GM23338 (cell line): ENCODE measurements around the gene CCL4L2. TPM values are rescaled to one million over a fixed set of nuclear protein-coding genes. Genes with fewer than 3 reads are reported as not detected.

Experiments used
- ATAC-seq: fragments of 200-7000 bp; cut with Tn5 transposase; 3 replicates; pipeline ENCODE4 v1.9.1; 2020
- DNase-seq: peaks from one replicate; pipeline ENCODE4 v3.0.0-alpha.2; 2015; ENCODE audit warnings: low spot score
- H2AFZ ChIP-seq: fragments of 200-600 bp; sonication (generic); 2 replicates; pipeline ENCODE4 v1.8.0; 2016; ENCODE audit warnings: antibody characterized with exemption, mild to moderate bottlenecking, moderate library complexity
- H3F3A ChIP-seq: fragments of 200-600 bp; sonication (generic); replicated peaks from 2 replicates; pipeline ENCODE4 v1.8.0; 2017; ENCODE audit warnings: antibody characterized with exemption, mixed run types, low read depth
- H3K27ac ChIP-seq: fragments of 200-600 bp; sonication (generic); 2 replicates; pipeline ENCODE4 v1.6.1; 2016; ENCODE audit warnings: low read depth
- H3K27me3 ChIP-seq: fragments of 200-600 bp; sonication (generic); 2 replicates; pipeline ENCODE4 v1.8.0; 2016; ENCODE audit warnings: mild to moderate bottlenecking, mixed run types, moderate library complexity; ENCODE audit not compliant: insufficient read depth
- H3K36me3 ChIP-seq: fragments of 200-600 bp; sonication (generic); 2 replicates; pipeline ENCODE4 v1.8.0; 2016; ENCODE audit warnings: mild to moderate bottlenecking; ENCODE audit not compliant: insufficient read depth
- H3K4me1 ChIP-seq: fragments of 200-600 bp; sonication (generic); 2 replicates; pipeline ENCODE4 v1.8.0; 2016; ENCODE audit warnings: mild to moderate bottlenecking, moderate library complexity; ENCODE audit not compliant: insufficient read depth
- H3K4me2 ChIP-seq: fragments of 200-600 bp; sonication (generic); 2 replicates; pipeline ENCODE4 v1.7.1; 2017; ENCODE audit warnings: mixed run types
- H3K4me3 ChIP-seq: fragments of 200-600 bp; sonication (generic); 2 replicates; pipeline ENCODE4 v1.6.1; 2016; ENCODE audit warnings: mixed run types
- H3K79me2 ChIP-seq: fragments of 200-600 bp; sonication (generic); replicated peaks from 2 replicates; pipeline ENCODE4 v1.8.0; 2017; ENCODE audit warnings: mild to moderate bottlenecking; ENCODE audit not compliant: insufficient read depth
- H3K9me2 ChIP-seq: fragments of 200-600 bp; sonication (generic); 2 replicates; pipeline ENCODE4 v1.8.0; 2017; ENCODE audit not compliant: insufficient read depth
- H4K20me1 ChIP-seq: fragments of 200-600 bp; sonication (generic); replicated peaks from 2 replicates; pipeline ENCODE4 v1.8.0; 2017; ENCODE audit warnings: mild to moderate bottlenecking; ENCODE audit not compliant: insufficient read depth
- H3K27ac Mint-ChIP-seq: 2 replicates; pipeline ENCODE4 v1.8.0; 2020; ENCODE audit warnings: inconsistent platforms, mild to moderate bottlenecking, moderate library complexity, mixed read lengths
- H3K27me3 Mint-ChIP-seq: 3 replicates; pipeline ENCODE4 v1.8.0; 2022; ENCODE audit warnings: low read depth, mild to moderate bottlenecking, moderate library complexity, mixed read lengths, inconsistent platforms; ENCODE audit not compliant: insufficient read depth, poor library complexity
- H3K36me3 Mint-ChIP-seq: 3 replicates; pipeline ENCODE4 v1.8.0; 2021; ENCODE audit warnings: low read depth, mild to moderate bottlenecking, inconsistent platforms, moderate library complexity, mixed read lengths
- H3K4me1 Mint-ChIP-seq: 3 replicates; pipeline ENCODE4 v1.8.0; 2020; ENCODE audit warnings: mild to moderate bottlenecking, inconsistent platforms, mixed read lengths
- H3K4me3 Mint-ChIP-seq: 3 replicates; pipeline ENCODE4 v1.8.0; 2021; ENCODE audit warnings: moderate library complexity, mild to moderate bottlenecking, inconsistent platforms, mixed read lengths
- H3K9me3 Mint-ChIP-seq: 3 replicates; pipeline ENCODE4 v1.8.0; 2020; ENCODE audit warnings: moderate library complexity, mild to moderate bottlenecking, inconsistent platforms, mixed read lengths
- CREB1 ChIP-seq: fragments of 250-450 bp; sonication (Bioruptor Pico); IDR thresholded peaks from 2 replicates; pipeline ENCODE4 v1.5.0; 2020; ENCODE audit warnings: low read depth, mild to moderate bottlenecking, moderate library complexity
- EZH2 ChIP-seq: fragments of 200-600 bp; sonication (generic); IDR thresholded peaks from one replicate; pipeline ENCODE4 v1.8.0; 2017; ENCODE audit warnings: antibody characterized with exemption, mild to moderate bottlenecking, low read depth; ENCODE audit not compliant: unreplicated experiment
- EZH2phosphoT487 ChIP-seq: fragments of 200-600 bp; sonication (generic); IDR thresholded peaks from one replicate; pipeline ENCODE4 v1.8.1; 2018; ENCODE audit warnings: antibody characterized with exemption; ENCODE audit not compliant: unreplicated experiment
- JUNB ChIP-seq: IDR thresholded peaks from one replicate; pipeline ENCODE4 v1.6.1; 2016; ENCODE audit warnings: antibody characterized with exemption; ENCODE audit not compliant: unreplicated experiment
- NANOG ChIP-seq: IDR thresholded peaks from 2 replicates; pipeline ENCODE4 v1.6.1; 2016; ENCODE audit warnings: antibody characterized with exemption, borderline replicate concordance
- POLR2AphosphoS5 ChIP-seq: IDR thresholded peaks from 2 replicates; pipeline ENCODE4 v1.6.1; 2016; ENCODE audit warnings: antibody characterized with exemption, low read depth
- REST ChIP-seq: IDR thresholded peaks from one replicate; pipeline ENCODE4 v1.6.1; 2018; ENCODE audit warnings: antibody characterized with exemption; ENCODE audit not compliant: unreplicated experiment
- STAT1 ChIP-seq: IDR thresholded peaks from one replicate; pipeline ENCODE4 v1.6.1; 2016; ENCODE audit warnings: antibody characterized with exemption; ENCODE audit not compliant: unreplicated experiment
- ZNF114 ChIP-seq: fragments of 250-450 bp; sonication (Bioruptor Pico); IDR thresholded peaks from 2 replicates; pipeline ENCODE4 v1.5.0; 2020; ENCODE audit warnings: mild to moderate bottlenecking, moderate library complexity
- ZNF331 ChIP-seq: fragments of 250-450 bp; sonication (Bioruptor Pico); IDR thresholded peaks from 2 replicates; pipeline ENCODE4 v1.5.0; 2020; ENCODE audit warnings: low read depth, mild to moderate bottlenecking, moderate library complexity
- ZNF462 ChIP-seq: fragments of 250-450 bp; sonication (Bioruptor Pico); IDR thresholded peaks from 2 replicates; pipeline ENCODE4 v1.5.0; 2020; ENCODE audit warnings: mild to moderate bottlenecking, moderate library complexity
- polyA plus RNA-seq: library from polyadenylated mRNA; unstranded; fragments of >200 nt; fragmentation: Nextera tagmentation; extraction: Ambion mirVana; gene quantifications from 2 replicates; pipeline ENCODE4 v1.2.1, GENCODE V29; 2016
- total RNA-seq: library from RNA; depleted of rRNA; stranded (reverse); fragments of >200 nt; shearing (Covaris generic); gene quantifications from 2 replicates; pipeline ENCODE4 v1.2.3, GENCODE V29; 2014
- TF ChIP-seq, protein P1 (sequence below), 2 experiments: fragments of 200-600 bp in 1 of 2; sonication (generic) in 1 of 2; conservative IDR thresholded peaks; 2 replicates each; pipeline versions ENCODE4 v1.5.1 to v1.6.1; 2016 to 2017; ENCODE audit warnings: antibody characterized with exemption in 2 of 2, low read depth in 2 of 2, mild to moderate bottlenecking in 2 of 2, moderate library complexity in 1 of 2
- TF ChIP-seq, protein P2 (sequence below): IDR thresholded peaks from 2 replicates; pipeline ENCODE4 v1.6.1; 2016; ENCODE audit warnings: antibody characterized with exemption

CCL4L2 gene
- total and polyA plus RNA-seq, 2 experiments from 2014 or later: not detected

- ATAC-seq (no peak), DNase-seq (no peak)
- Histone ChIP-seq H3K27me3 (peaks cover 5% of the 10 kb centered on the region; the same call in 1 of the 2 replicates), H4K20me1 (no peaks in the 10 kb centered on the region), H3K79me2 (no peaks in the 10 kb centered on the region), H3K27ac (no peak overlapping the region), H3F3A (no peaks in the 10 kb centered on the region), H3K9me2 (no peaks in the 10 kb centered on the region), H3K4me2 (no peak overlapping the region), H3K36me3 (no peaks in the 10 kb centered on the region), H3K4me1 (peaks cover 2% of the 10 kb centered on the region), H2AFZ (no peak overlapping the region), H3K4me3 (no peak overlapping the region)
- Mint-ChIP-seq H3K36me3 (no peaks in the 10 kb centered on the region), H3K9me3 (no peaks in the 10 kb centered on the region), H3K4me3 (no peak overlapping the region), H3K27ac (no peak overlapping the region), H3K27me3 (peaks cover 5% of the 10 kb centered on the region), H3K4me1 (peaks cover 18% of the 10 kb centered on the region)
- TF ChIP-seq REST (no peak), ZNF462 (CRISPR knock-in tag) (no peak), NANOG (no peak), POLR2AphosphoS5 (no peak), STAT1 (no peak), EZH2 (no peak), ZNF114 (CRISPR knock-in tag) (no peak), JUNB (no peak), ZNF331 (CRISPR knock-in tag) (no peak), CREB1 (CRISPR knock-in tag) (no peak), EZH2phosphoT487 (no peak)
- TF ChIP-seq, protein P1, sequence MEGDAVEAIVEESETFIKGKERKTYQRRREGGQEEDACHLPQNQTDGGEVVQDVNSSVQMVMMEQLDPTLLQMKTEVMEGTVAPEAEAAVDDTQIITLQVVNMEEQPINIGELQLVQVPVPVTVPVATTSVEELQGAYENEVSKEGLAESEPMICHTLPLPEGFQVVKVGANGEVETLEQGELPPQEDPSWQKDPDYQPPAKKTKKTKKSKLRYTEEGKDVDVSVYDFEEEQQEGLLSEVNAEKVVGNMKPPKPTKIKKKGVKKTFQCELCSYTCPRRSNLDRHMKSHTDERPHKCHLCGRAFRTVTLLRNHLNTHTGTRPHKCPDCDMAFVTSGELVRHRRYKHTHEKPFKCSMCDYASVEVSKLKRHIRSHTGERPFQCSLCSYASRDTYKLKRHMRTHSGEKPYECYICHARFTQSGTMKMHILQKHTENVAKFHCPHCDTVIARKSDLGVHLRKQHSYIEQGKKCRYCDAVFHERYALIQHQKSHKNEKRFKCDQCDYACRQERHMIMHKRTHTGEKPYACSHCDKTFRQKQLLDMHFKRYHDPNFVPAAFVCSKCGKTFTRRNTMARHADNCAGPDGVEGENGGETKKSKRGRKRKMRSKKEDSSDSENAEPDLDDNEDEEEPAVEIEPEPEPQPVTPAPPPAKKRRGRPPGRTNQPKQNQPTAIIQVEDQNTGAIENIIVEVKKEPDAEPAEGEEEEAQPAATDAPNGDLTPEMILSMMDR (conservative IDR thresholded peaks at IDR 0.05; ENCODE audit: low read depth in 2 of 2): no peak
- TF ChIP-seq, protein P2, sequence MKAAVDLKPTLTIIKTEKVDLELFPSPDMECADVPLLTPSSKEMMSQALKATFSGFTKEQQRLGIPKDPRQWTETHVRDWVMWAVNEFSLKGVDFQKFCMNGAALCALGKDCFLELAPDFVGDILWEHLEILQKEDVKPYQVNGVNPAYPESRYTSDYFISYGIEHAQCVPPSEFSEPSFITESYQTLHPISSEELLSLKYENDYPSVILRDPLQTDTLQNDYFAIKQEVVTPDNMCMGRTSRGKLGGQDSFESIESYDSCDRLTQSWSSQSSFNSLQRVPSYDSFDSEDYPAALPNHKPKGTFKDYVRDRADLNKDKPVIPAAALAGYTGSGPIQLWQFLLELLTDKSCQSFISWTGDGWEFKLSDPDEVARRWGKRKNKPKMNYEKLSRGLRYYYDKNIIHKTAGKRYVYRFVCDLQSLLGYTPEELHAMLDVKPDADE: no peak
Measured at GRCh38 chr17:36197387-36197703, 13.5 kb upstream of the CCL4L2 start.
